Astrocyte (in vitro differentiated cells and primary cell): ENCODE results near the gene ALK. TPM values are rescaled to one million over a fixed set of nuclear protein-coding genes. Genes with fewer than 3 reads are reported as not detected.

Experiments used
- DNase-seq: peaks from one replicate; pipeline ENCODE4 v3.0.0-alpha.2; 2010; ENCODE audit warnings: low read depth
- FAIRE-seq: peaks from 2 replicates; lab custom pipeline; 2011; peaks lifted over from hg19 to GRCh38; lab: Jason Lieb, UNC
- H2AFZ ChIP-seq: 2 replicates; pipeline ENCODE4 v1.6.0; 2012; ENCODE audit warnings: low read depth, low read length, inconsistent platforms
- H3K27ac ChIP-seq: 2 replicates; pipeline ENCODE4 v1.5.1; 2011; ENCODE audit warnings: low read depth, low read length, inconsistent platforms
- H3K27me3 ChIP-seq: 2 replicates; pipeline ENCODE4 v1.6.0; 2011; ENCODE audit warnings: low read length, inconsistent platforms; ENCODE audit not compliant: insufficient read depth
- H3K36me3 ChIP-seq: 2 replicates; pipeline ENCODE4 v1.5.1; 2011; ENCODE audit warnings: low read length, inconsistent platforms; ENCODE audit not compliant: insufficient read depth
- H3K4me1 ChIP-seq: 2 replicates; pipeline ENCODE4 v1.5.1; 2011; ENCODE audit warnings: low read length, inconsistent platforms; ENCODE audit not compliant: insufficient read depth
- H3K4me2 ChIP-seq: 2 replicates; pipeline ENCODE4 v1.6.0; 2012; ENCODE audit warnings: low read length, inconsistent platforms
- H3K4me3 ChIP-seq: 2 replicates; pipeline ENCODE4 v1.5.1; 2011; ENCODE audit warnings: low read depth, mild to moderate bottlenecking, low read length, inconsistent platforms; ENCODE audit not compliant: insufficient read depth
- H3K79me2 ChIP-seq: 2 replicates; pipeline ENCODE4 v1.6.0; 2012; ENCODE audit warnings: mild to moderate bottlenecking, low read length, inconsistent platforms; ENCODE audit not compliant: insufficient read depth
- H3K9ac ChIP-seq: 2 replicates; pipeline ENCODE4 v1.6.0; 2012; ENCODE audit warnings: mild to moderate bottlenecking, low read length, inconsistent platforms
- H3K9me3 ChIP-seq: 2 replicates; pipeline ENCODE4 v1.5.1; 2012; ENCODE audit warnings: low read depth, mild to moderate bottlenecking, low read length, inconsistent platforms; ENCODE audit not compliant: insufficient read depth
- H4K20me1 ChIP-seq: 2 replicates; pipeline ENCODE4 v1.6.0; 2012; ENCODE audit warnings: low read length, inconsistent platforms; ENCODE audit not compliant: insufficient read depth
- H3K27ac Mint-ChIP-seq: one replicate; pipeline ENCODE4 v1.8.0; 2021; ENCODE audit warnings: mild to moderate bottlenecking, mixed read lengths; ENCODE audit not compliant: unreplicated experiment
- H3K27me3 Mint-ChIP-seq: one replicate; pipeline ENCODE4 v1.8.0; 2021; ENCODE audit warnings: low read depth, mixed read lengths; ENCODE audit not compliant: unreplicated experiment
- H3K36me3 Mint-ChIP-seq: one replicate; pipeline ENCODE4 v1.8.0; 2021; ENCODE audit warnings: low read depth, mixed read lengths; ENCODE audit not compliant: unreplicated experiment
- H3K4me1 Mint-ChIP-seq: one replicate; pipeline ENCODE4 v1.8.0; 2021; ENCODE audit warnings: low read depth, mixed read lengths; ENCODE audit not compliant: unreplicated experiment
- H3K4me3 Mint-ChIP-seq: one replicate; pipeline ENCODE4 v1.8.0; 2021; ENCODE audit warnings: mild to moderate bottlenecking, moderate library complexity, mixed read lengths; ENCODE audit not compliant: unreplicated experiment
- H3K9me3 Mint-ChIP-seq: one replicate; pipeline ENCODE4 v1.8.0; 2021; ENCODE audit warnings: mild to moderate bottlenecking, mixed read lengths; ENCODE audit not compliant: unreplicated experiment
- EZH2 ChIP-seq: IDR thresholded peaks from 2 replicates; pipeline ENCODE4 v1.6.1; 2012; ENCODE audit warnings: mild to moderate bottlenecking, low read length, inconsistent platforms; ENCODE audit not compliant: insufficient read depth
- total RNA-seq: library from RNA; stranded (reverse); gene quantifications from 2 replicates; pipeline ENCODE4 v1.2.1, GENCODE V29; 2021
- TF ChIP-seq, protein P1 (sequence below): IDR thresholded peaks from 2 replicates; pipeline ENCODE4 v1.5.1; 2011; ENCODE audit warnings: low read depth, mild to moderate bottlenecking, inconsistent platforms, low read length, moderate library complexity; ENCODE audit not compliant: insufficient read depth

The ALK gene
- total RNA-seq, 1 donor from 2014 or later, result 0.16 TPM

GRCh38 chr2:29601872-29602271, 319.5 kb downstream of the ALK start:
- no peak overlapping the region for H2AFZ ChIP-seq
- no peaks in the 10 kb centered on the region for H3K9me3 ChIP-seq
- Mint-ChIP-seq H3K36me3 (no peaks in the 10 kb centered on the region), H3K9me3 (peaks cover 6% of the 10 kb centered on the region), H3K4me1 (peaks cover 13% of the 10 kb centered on the region), H3K4me3 (no peak overlapping the region), H3K27ac (no peak overlapping the region), H3K27me3 (peaks cover 5% of the 10 kb centered on the region)
- no peak overlapping the region for H3K4me2 ChIP-seq
- TF ChIP-seq, protein P1, sequence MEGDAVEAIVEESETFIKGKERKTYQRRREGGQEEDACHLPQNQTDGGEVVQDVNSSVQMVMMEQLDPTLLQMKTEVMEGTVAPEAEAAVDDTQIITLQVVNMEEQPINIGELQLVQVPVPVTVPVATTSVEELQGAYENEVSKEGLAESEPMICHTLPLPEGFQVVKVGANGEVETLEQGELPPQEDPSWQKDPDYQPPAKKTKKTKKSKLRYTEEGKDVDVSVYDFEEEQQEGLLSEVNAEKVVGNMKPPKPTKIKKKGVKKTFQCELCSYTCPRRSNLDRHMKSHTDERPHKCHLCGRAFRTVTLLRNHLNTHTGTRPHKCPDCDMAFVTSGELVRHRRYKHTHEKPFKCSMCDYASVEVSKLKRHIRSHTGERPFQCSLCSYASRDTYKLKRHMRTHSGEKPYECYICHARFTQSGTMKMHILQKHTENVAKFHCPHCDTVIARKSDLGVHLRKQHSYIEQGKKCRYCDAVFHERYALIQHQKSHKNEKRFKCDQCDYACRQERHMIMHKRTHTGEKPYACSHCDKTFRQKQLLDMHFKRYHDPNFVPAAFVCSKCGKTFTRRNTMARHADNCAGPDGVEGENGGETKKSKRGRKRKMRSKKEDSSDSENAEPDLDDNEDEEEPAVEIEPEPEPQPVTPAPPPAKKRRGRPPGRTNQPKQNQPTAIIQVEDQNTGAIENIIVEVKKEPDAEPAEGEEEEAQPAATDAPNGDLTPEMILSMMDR, result no peak
- TF ChIP-seq EZH2, result no peak
- no peaks in the 10 kb centered on the region for H3K27me3 ChIP-seq
- H4K20me1 ChIP-seq, result no peaks in the 10 kb centered on the region
- H3K79me2 ChIP-seq, result no peaks in the 10 kb centered on the region
- H3K4me3 ChIP-seq, result no peak overlapping the region
- DNase-seq (no peak), FAIRE-seq (no peak)
- H3K27ac ChIP-seq, result no peak overlapping the region
- H3K36me3 ChIP-seq, result no peaks in the 10 kb centered on the region
- H3K9ac ChIP-seq, result no peak overlapping the region
- peaks cover 18% of the 10 kb centered on the region for H3K4me1 ChIP-seq

DNA sequence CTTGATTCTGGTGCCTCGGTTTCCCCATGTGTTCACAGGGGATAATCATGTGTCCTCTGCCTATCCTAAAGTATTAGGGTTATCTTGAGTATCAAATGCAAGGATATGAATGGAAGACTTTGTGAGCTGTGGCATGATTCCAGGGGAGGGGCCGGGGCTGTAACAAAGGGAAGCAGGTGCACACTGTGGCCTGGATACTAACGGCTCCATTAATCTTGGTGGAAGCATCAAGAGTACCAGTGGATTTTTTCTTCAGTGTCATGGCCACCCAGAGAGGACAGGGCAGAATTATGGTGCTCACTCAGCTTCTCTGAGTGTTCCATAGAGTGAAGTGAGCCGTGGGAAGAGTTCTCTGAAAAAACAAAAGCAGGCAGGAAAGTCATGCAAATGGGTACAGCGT, 320.1 kb downstream of the ALK start:
- DNase-seq, result no peak
- H3K27ac Mint-ChIP-seq, result no peak overlapping the region
- H3K9ac ChIP-seq, result no peak overlapping the region
- H3K4me3 ChIP-seq, result no peak overlapping the region
- no peaks in the 10 kb centered on the region for H3K9me3 ChIP-seq
- H3K4me1 ChIP-seq, result peaks cover 12% of the 10 kb centered on the region
- H2AFZ ChIP-seq, result no peak overlapping the region
- H3K79me2 ChIP-seq, result no peaks in the 10 kb centered on the region
- FAIRE-seq, result no peak
- no peaks in the 10 kb centered on the region for H4K20me1 ChIP-seq
- peaks cover 6% of the 10 kb centered on the region for H3K9me3 Mint-ChIP-seq
- no peaks in the 10 kb centered on the region for H3K36me3 Mint-ChIP-seq
- H3K27me3 ChIP-seq, result no peaks in the 10 kb centered on the region
- peaks cover 9% of the 10 kb centered on the region for H3K4me1 Mint-ChIP-seq
- no peaks in the 10 kb centered on the region for H3K36me3 ChIP-seq
- peaks cover 8% of the 10 kb centered on the region for H3K27me3 Mint-ChIP-seq
- no peak for TF ChIP-seq EZH2
- TF ChIP-seq, protein P1, result no peak
- no peak overlapping the region for H3K4me3 Mint-ChIP-seq
- no peak overlapping the region for H3K27ac ChIP-seq
- H3K4me2 ChIP-seq, result no peak overlapping the region

DNA sequence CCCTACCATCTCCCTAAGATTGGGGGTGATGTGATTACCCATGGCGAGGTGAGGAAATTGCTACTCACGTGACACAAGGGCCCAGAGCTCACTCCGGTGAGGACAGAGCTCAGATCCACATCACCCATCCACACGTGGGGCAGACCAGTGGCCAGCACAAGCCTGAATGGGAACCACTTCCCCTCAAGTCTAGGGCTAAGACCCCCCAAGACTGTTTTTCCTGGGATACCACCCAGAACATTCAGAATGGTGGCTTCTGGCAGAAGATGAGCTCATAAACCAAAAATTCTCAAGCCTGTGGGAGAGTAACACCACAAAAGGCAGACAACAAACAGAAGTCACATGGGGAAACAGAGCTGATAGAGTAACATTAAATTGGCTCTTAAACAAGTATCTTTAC, 321.4 kb downstream of the ALK start:
- no peak overlapping the region for H3K27ac Mint-ChIP-seq
- H3K4me1 ChIP-seq, result peaks cover 4% of the 10 kb centered on the region
- peaks cover 15% of the 10 kb centered on the region for H3K27me3 Mint-ChIP-seq
- TF ChIP-seq, protein P1, result no peak
- TF ChIP-seq EZH2, result no peak
- no peak overlapping the region for H3K27ac ChIP-seq
- no peak overlapping the region for H3K4me3 ChIP-seq
- no peak overlapping the region for H2AFZ ChIP-seq
- H3K4me1 Mint-ChIP-seq, result no peaks in the 10 kb centered on the region
- H3K36me3 Mint-ChIP-seq, result no peaks in the 10 kb centered on the region
- DNase-seq, result no peak
- H3K4me2 ChIP-seq, result no peak overlapping the region
- H3K9me3 ChIP-seq, result no peaks in the 10 kb centered on the region
- no peaks in the 10 kb centered on the region for H3K36me3 ChIP-seq
- FAIRE-seq, result no peak
- no peak overlapping the region for H3K9ac ChIP-seq
- no peaks in the 10 kb centered on the region for H3K79me2 ChIP-seq
- H4K20me1 ChIP-seq, result no peaks in the 10 kb centered on the region
- H3K4me3 Mint-ChIP-seq, result no peak overlapping the region
- H3K9me3 Mint-ChIP-seq, result peaks cover 6% of the 10 kb centered on the region
- no peaks in the 10 kb centered on the region for H3K27me3 ChIP-seq
